ENCODE data around the gene RFX7.

RFX7 gene

DNA sequence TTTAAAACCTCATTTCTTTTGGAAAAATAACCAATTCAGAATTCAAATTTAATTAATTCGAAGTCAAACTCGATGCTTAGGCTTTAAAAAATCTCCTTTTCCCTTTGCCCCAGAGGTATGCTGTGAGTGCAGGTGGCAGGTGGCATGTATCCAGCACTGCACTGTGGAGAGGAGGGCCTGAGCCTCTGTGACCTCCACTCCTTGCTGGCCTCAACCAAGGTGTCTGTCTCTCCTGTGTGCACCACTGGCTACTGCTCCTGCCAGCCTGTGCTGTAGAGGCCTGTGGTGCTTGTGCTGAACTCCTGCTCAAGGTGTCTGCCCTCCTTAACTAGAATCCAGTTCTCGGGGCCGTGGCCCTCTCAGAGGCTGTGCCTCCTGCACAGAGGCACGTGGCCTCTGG lies 194.1 kb downstream of the RFX7 start:
- Histone ChIP-seq H3K36me3 (ENCODE audit: control insufficient read depth in 2 of 2, insufficient read depth in 1 of 2, low read length in 2 of 2) (no peaks in the 10 kb centered on the region), H3K9me3 (ENCODE audit: control insufficient read depth, insufficient read depth, low read depth, low read length) (no peaks in the 10 kb centered on the region), H3K4me1 (ENCODE audit: control insufficient read depth, insufficient read depth, low read length) (no peaks in the 10 kb centered on the region), H3K27ac (ENCODE audit: extremely low read depth, low read depth, low read length) (no peak overlapping the region), H3K4me3 (ENCODE audit: low read depth, low read length) (no peak overlapping the region)
- ChIA-PET POLR2A (no interaction called here), CTCF (no interaction called here)
- TF ChIP-seq, protein P1, sequence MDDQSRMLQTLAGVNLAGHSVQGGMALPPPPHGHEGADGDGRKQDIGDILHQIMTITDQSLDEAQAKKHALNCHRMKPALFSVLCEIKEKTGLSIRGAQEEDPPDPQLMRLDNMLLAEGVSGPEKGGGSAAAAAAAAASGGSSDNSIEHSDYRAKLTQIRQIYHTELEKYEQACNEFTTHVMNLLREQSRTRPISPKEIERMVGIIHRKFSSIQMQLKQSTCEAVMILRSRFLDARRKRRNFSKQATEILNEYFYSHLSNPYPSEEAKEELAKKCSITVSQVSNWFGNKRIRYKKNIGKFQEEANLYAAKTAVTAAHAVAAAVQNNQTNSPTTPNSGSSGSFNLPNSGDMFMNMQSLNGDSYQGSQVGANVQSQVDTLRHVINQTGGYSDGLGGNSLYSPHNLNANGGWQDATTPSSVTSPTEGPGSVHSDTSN (CRISPR knock-in tag; IDR thresholded peaks at IDR 0.05) = no peak
- no peak for TF ChIP-seq PRDM1 (tag by site-specific recombination; IDR thresholded peaks at IDR 0.05)

DNA sequence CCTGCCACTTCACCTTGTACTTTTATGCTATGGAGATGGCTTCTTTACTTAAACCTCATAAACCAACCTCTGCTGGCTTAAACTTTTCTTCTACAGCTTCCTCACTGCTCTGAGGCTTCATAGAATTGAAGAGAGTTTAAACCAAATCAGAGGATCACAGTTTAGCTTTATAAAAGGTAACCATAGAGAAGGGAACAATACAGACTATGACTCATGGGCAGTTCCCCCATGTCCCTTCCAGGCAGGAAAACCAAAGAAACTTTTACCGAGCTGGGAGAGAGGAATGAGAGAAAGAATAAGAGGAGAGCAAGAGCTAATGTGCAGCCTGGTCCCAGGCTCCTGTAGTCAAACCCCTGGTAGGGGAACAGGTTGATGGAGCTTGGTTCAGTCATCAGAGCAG lies 196.3 kb downstream of the RFX7 start:
- Histone ChIP-seq H3K36me3 (ENCODE audit: control insufficient read depth in 2 of 2, insufficient read depth in 1 of 2, low read length in 2 of 2) (no peaks in the 10 kb centered on the region), H3K9me3 (ENCODE audit: control insufficient read depth, insufficient read depth, low read depth, low read length) (no peaks in the 10 kb centered on the region), H3K27ac (ENCODE audit: extremely low read depth, low read depth, low read length) (no peak overlapping the region), H3K4me3 (ENCODE audit: low read depth, low read length) (no peak overlapping the region), H3K4me1 (ENCODE audit: control insufficient read depth, insufficient read depth, low read length) (peaks cover 4% of the 10 kb centered on the region; the same call in 1 of the 2 replicates)
- ChIA-PET CTCF (interaction anchor here (0.8 to 1.1 kb wide), 4 partner anchors 12 to 150 kb away, joined by 4 to 5 read pairs (median 4); no protein-coding TSS in a partner anchor), POLR2A (interaction anchor here (0.8 kb wide), 1 partner anchor 29 kb away, joined by 3 read pairs; no protein-coding TSS in a partner anchor)
- TF ChIP-seq ZNF843 (tag by site-specific recombination; IDR thresholded peaks at IDR 0.05) (no peak), ZNF132 (tag by site-specific recombination; IDR thresholded peaks at IDR 0.05; ENCODE audit: borderline replicate concordance) (no peak), ZSCAN30 (tag by site-specific recombination; IDR thresholded peaks at IDR 0.05) (no peak), ZNF16 (tag by site-specific recombination; IDR thresholded peaks at IDR 0.05; ENCODE audit: low read depth) (no peak), ZNF112 (tag by site-specific recombination; IDR thresholded peaks at IDR 0.05) (no peak), ZNF146 (tag by site-specific recombination; IDR thresholded peaks at IDR 0.05) (no peak), ZNF214 (tag by site-specific recombination; IDR thresholded peaks at IDR 0.05; ENCODE audit: borderline replicate concordance) (no peak), ZNF157 (tag by site-specific recombination; IDR thresholded peaks at IDR 0.05) (no peak), GLIS2 (tag by site-specific recombination; IDR thresholded peaks at IDR 0.05) (no peak), ZNF785 (tag by site-specific recombination; IDR thresholded peaks at IDR 0.05) (no peak), EGR2 (tag by site-specific recombination; IDR thresholded peaks at IDR 0.05; ENCODE audit: low read depth) (no peak), ZNF610 (tag by site-specific recombination; IDR thresholded peaks at IDR 0.05; ENCODE audit: borderline replicate concordance) (no peak), MZF1 (tag by site-specific recombination; IDR thresholded peaks at IDR 0.05; ENCODE audit: borderline replicate concordance) (no peak), PRDM1 (tag by site-specific recombination; IDR thresholded peaks at IDR 0.05) (no peak)
- TF ChIP-seq, protein P2, sequence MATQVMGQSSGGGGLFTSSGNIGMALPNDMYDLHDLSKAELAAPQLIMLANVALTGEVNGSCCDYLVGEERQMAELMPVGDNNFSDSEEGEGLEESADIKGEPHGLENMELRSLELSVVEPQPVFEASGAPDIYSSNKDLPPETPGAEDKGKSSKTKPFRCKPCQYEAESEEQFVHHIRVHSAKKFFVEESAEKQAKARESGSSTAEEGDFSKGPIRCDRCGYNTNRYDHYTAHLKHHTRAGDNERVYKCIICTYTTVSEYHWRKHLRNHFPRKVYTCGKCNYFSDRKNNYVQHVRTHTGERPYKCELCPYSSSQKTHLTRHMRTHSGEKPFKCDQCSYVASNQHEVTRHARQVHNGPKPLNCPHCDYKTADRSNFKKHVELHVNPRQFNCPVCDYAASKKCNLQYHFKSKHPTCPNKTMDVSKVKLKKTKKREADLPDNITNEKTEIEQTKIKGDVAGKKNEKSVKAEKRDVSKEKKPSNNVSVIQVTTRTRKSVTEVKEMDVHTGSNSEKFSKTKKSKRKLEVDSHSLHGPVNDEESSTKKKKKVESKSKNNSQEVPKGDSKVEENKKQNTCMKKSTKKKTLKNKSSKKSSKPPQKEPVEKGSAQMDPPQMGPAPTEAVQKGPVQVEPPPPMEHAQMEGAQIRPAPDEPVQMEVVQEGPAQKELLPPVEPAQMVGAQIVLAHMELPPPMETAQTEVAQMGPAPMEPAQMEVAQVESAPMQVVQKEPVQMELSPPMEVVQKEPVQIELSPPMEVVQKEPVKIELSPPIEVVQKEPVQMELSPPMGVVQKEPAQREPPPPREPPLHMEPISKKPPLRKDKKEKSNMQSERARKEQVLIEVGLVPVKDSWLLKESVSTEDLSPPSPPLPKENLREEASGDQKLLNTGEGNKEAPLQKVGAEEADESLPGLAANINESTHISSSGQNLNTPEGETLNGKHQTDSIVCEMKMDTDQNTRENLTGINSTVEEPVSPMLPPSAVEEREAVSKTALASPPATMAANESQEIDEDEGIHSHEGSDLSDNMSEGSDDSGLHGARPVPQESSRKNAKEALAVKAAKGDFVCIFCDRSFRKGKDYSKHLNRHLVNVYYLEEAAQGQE (tag by site-specific recombination; IDR thresholded peaks at IDR 0.05) = no peak
- TF ChIP-seq, protein P3, sequence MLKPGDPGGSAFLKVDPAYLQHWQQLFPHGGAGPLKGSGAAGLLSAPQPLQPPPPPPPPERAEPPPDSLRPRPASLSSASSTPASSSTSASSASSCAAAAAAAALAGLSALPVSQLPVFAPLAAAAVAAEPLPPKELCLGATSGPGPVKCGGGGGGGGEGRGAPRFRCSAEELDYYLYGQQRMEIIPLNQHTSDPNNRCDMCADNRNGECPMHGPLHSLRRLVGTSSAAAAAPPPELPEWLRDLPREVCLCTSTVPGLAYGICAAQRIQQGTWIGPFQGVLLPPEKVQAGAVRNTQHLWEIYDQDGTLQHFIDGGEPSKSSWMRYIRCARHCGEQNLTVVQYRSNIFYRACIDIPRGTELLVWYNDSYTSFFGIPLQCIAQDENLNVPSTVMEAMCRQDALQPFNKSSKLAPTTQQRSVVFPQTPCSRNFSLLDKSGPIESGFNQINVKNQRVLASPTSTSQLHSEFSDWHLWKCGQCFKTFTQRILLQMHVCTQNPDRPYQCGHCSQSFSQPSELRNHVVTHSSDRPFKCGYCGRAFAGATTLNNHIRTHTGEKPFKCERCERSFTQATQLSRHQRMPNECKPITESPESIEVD (tag by site-specific recombination; IDR thresholded peaks at IDR 0.05) = no peak
- TF ChIP-seq, protein P4, sequence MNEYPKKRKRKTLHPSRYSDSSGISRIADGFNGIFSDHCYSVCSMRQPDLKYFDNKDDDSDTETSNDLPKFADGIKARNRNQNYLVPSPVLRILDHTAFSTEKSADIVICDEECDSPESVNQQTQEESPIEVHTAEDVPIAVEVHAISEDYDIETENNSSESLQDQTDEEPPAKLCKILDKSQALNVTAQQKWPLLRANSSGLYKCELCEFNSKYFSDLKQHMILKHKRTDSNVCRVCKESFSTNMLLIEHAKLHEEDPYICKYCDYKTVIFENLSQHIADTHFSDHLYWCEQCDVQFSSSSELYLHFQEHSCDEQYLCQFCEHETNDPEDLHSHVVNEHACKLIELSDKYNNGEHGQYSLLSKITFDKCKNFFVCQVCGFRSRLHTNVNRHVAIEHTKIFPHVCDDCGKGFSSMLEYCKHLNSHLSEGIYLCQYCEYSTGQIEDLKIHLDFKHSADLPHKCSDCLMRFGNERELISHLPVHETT (tag by site-specific recombination; IDR thresholded peaks at IDR 0.05) = no peak

Data from HEK293 (cell line).